Activated gamma-delta T cell treated with Interleukin-2 at 50 U/mL for 16 hours (primary cell): ENCODE results near the gene LRIG3.
"Not testable (repeated sequence)": the region's sequence is repeated elsewhere in the genome, so short reads cannot be mapped to it uniquely, and the experiment has no call there.

Experiments
- DNase-seq: peaks from one replicate; pipeline ENCODE4 v3.0.0-alpha.2; 2020

LRIG3 gene

DNA sequence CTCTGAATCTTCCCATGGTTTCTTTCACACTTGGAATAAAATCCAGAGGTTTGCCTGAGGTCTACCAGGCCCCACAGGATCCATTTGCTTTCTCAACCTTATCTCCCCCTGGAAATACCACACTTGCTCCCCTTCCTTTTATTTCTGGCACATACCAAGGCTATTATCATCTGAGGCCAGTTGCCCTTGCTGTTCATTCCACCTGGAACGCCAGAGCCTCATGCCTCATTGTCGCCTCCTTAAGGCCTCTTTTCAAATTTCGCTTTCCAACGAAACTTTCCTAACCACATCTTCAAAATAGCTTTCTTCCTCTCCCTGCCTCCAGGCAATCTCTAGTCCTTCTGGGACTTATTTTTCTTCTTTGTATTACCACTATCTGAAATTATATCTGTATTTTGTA is 11.2 kb upstream of the LRIG3 start:
- DNase-seq: no peak

DNA sequence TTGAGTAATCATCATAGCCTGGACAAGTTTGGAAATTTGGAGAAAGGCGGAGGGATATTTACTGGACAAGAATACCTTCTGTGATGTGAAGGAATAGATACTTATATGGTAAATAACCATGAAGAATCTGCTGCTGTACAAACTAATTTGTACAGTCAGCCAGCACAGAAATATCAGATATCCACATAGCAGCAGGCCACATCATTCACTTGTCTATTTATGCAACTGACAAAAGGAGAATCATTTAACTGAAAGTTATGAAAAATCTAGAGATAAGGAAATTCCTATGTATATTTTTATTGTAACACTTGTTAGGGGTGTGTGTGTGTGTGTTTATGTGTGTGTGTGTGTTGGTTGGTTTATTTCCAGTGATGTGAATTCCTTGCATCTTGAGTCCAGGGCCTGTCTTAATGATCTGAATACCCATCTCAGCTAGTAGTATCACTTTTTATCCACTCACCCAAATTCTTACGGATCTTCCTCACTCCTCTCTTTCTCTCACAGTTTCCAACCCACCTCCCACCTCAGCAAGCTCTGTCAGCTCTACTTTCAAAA is 10.5 kb upstream of the LRIG3 start:
- no peak for DNase-seq

DNA sequence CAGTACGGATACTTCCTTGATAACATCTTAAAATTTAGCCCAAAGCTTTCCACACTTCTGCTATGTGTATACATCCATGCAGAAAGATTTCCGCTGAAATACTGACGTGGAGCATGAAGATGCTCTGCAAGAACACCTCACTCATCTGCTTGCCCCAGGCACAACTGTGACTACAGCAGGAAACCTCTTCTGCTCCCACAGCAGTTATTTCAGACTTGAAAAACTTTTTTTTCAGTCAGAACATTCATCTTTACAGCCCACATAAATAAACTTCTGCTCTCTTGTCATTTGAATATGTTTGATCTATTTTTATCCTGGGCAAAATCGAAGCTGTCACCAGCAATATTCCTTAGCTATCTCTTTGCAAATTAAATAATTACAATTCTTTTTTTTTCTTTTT is 6.8 kb upstream of the LRIG3 start:
- no peak for DNase-seq

DNA sequence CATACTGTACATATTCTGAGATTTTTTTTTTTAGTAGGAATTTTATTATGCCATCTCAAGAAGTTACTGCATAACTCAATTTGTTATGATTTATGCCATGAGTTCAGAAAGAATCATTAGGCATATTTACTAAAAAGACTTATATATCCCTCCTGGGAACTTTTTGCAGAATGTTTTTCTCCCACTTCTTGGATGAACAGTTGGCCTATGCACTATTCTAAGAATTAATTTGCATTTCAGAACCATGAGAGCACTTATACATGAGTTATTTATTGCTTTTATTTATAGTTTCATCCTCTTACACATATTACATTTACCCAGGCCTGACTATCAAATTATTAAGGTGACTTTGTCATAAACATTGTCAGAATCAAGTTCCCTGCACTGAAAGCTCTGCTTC is 6.3 kb upstream of the LRIG3 start:
- no peak for DNase-seq

DNA sequence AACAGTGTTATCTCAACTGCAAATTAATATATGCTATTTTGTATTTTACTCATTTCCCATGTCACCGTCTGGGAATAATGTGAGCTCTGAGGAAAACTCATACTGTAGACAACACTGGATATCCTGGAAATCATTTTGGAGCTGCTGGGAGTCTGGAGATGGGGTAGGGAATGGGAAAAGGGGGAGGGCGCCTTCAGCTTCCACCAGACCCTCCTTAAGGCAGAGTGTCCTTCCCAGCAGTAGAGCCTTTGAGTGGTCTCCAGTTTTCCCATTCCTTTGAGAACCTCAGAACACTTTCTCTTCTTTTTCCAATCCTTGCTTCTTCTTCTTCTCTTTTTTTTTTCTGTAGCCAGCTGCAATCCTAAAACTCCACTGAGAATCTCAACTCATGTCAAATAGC is 5.4 kb upstream of the LRIG3 start:
- no peak for DNase-seq

DNA sequence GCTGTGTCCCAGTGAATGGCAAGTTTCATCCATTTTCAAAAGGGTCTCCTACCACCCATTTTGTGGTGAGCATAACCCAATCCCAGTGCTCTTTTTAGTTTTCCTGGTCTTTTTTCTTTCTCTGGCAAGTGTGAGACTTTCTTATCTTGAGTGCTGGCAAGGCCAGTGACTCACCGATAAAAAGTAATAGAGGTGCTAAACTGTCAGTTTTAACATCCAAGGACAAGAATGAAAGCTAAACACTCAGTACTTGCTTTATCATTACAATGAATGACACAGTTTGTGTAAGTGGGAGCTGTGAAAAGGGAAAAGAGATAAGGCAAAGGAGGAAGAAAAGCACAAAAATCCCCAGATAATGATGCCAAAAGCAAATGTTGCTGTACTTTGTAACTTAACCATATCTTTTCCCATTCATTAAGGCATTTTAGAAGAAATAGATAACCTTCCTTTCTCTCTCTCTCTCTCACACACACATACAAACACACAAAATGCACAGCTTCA is 4.9 kb upstream of the LRIG3 start:
- DNase-seq: no peak

DNA sequence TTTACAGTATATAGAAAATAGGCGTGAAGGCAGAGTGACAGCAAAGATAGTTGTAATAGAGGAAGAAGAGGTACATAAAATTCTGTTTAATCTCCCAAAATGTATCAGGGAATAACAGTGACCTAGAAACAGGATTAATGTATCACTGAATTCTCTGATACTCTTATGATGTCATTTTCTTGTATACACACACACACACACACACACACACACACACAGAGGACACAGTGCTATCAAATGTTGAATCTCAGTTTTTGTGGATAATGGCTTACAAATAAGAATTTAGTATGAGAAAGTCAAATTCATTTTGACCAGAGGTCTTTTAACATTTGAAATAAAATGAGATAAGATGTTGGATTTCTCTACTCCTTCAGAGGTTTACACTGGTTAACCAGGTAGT is 4.3 kb upstream of the LRIG3 start:
- no peak for DNase-seq

DNA sequence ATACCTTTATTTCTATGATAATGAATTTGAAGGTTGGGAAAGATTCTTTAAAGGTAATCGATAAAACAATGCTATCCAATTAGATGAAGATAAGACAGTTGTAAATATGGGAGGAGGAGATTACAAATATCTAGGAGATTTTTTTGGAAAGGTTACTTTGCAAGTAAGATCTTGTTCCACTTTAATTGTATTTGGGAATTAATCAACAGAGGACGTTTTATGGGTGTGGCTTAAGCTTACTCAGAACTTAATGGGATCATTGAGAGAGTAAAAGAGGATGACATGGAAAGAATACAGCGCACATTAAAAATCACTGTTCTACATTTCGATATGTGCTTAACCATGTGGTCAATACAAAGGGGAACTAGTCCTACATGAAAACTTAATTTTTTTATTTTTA is 3.5 kb upstream of the LRIG3 start:
- no peak for DNase-seq

DNA sequence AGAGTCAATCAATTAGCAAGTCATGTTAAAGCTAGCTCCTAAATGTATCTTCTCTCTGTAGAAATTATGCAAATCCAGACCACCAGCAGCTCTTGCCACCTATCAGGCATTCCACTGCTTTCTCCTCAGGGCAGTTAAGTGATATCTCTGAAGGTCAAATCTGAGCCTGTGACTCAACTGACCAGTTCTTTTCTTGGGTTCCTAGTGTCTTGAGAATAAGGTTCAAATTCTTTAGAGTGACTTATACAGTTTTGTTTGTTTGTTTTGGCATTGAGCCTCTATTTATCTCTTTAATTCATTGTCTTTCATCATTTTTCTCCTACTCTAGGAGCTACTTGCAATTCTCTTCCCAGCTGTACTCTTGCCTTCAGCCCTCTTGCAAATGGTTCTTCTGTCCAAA is 2.5 kb upstream of the LRIG3 start:
- no peak for DNase-seq

DNA sequence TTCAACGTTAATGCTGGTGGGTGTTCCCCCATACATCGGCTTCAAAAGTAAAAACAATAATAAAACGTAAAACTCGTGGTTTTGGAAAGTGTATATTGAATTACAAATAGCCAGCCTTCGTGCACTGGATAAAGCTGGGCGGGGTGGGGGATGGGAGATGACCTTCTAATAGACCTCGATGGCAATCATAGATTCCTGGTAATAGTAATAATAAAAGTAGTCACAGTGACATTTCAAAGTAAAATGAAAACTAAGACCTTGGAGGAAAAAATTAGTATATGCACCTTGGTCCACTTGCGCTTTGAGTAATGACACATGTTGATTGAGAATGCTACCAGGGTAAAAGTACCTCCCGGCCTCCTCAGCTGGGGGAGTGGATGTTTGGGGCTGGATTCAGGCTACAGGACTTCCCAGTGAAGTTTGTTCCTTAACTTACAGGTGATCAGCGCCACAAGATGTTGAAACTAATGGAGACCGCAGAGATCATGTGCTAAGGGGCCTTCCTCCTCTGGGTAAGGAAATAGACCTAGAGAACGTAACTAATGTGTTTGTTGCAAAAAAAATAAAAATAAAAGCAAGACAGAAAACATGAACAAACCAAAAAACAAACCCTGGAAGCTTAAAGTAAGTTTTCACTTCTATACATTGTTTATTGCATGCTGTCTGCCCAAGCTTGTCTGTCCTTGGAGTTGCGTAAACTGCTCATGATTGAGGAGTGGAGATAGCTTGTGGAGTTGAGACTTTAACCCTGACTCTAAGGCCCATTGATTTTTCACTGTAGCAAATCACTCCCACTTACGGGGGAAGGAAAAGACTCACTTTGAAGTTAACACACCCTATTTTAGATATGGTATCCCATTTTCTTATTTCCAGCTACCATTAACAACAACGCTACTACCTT is 907 bp upstream of the LRIG3 start:
- no peak for DNase-seq

DNA sequence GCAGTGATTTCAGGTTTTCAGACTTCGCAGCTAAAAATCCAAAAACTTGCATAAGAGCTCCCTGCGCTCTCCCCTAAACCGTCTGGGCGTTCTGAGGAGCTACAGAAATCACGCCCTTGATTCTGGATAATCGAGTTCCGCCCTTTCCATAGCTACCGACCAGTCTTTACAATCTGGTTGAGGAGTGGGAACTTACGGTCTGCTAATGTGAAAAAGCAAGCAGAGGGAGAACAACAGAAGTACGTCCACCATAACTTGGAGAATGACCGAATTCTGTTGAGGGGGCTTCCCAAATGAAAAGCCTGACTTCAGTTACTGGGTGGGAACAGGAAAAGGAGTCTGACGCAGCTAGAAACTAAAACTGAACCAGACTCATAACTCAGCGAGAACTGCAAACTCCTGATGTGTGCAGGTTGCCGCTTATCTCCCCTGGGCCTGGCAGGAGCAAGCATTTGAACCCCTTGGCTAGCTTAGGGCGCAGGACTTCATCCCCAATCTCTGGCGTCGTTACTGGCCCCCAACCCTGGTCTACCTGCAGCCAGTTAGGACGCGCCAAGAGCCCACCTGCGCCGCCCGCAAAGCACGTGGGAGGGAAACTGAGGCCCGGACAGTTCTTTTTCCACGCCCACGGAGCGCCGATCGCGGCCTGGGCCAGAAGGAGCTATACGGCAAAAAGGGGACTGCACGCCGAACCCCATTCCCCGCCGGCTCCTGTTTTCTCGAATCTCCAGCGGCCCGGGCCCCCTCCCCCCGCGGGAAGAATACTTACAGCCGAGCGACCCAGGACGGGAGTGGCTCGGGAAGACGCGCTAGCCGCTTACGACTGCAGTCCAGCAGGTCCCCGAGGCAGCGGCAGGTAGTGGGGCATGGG is 838 bp downstream of the LRIG3 start:
- DNase-seq: no peak

DNA sequence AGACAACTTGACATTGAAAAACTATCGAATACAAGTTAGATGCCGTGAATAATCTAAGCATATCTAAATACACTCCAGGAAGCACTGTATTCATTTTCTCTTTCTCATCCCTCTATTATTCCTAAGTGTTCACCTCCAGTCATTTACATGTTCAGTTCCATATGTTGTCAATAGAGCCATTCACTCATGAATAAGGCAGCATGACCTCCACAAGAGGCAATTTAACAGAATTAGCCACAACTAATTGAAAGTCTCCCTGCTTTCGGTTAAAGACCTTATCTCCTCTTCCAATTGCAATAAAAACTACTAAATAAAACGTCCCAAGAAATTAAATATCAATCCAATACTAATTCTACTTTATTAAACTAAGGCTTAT is 1.8 kb downstream of the LRIG3 start:
- no peak for DNase-seq

DNA sequence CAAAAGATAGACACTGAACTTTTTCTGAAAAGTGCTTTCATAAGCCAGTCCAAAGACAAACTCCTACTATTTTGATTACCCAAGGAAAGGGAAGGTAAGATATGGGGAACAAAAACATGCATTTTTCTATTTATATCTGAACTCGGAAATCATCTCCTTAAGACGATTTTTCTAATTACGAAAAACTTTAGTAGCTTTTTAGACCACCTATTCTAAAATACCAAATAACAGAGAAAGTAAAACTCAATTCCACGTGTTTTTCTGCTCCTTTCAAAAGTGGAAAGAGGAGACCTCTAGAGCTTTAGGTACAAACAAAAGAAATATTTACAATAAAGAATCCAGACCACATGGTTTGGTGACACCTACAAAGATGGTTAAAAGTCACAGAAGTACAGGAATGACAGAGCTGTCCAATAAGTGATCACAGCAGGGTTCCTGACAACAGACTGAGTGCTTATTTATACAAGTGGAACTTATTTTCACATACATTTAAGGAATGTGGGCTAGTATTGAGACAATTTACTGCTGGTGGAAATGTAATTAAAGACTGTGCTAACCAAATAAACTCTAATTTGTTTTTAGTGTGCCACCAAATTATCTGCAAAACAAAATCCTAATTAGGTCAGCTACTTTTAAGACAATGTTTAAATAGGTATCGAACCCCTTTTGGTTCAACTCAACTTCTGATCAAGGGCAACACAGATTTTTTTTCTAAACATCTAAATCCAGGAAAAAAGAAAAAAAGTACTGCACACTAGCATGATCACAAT is 2.4 kb downstream of the LRIG3 start:
- no peak for DNase-seq

DNA sequence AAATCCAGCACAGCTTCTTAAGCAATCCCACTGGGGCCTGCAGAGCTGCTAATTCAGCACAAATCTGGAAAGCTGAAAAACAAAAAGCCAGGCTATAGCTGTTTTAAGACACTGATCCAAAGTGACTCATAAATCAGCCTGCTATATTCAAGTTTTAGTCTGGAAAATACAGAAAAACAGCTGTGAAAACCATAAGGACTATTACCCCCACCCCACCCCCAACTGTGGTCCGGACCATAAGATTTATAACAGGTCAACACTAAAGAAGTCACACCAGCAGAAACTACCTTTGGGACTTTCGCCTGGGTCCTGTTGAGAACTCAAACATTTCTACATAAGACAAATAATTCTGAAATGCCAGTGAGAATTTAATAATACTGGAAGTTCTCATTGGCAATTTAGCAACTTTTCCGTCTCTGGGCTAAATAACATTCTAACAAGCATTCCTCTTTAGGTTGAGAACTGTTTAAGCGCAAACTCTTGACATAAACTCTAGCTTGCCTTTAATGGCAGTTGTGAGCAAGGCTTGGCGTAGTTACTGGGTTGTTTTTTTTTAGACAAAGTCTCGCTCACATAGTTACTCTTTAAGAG is 3.3 kb downstream of the LRIG3 start:
- no peak for DNase-seq

DNA sequence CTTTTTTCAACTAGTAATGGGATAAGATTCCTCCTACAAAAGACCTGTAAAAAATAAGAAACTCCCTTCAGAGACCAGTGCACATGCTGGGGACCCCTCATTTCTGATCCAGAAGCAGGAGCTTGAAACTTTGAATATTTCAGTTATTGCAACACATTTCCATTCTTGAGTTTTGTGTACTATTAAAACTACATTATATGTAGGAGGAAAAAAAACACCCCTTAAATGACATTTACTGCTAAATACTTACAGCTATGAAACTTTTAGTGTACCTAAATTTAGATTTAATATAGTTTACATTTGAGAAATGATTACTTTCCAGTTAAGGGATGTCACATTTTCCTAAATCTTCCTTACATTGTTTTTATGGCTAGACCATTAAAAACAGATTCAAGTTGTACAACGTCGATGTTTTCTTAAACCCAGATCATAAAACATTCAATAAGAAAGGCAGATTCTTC is 4.1 kb downstream of the LRIG3 start:
- DNase-seq: no peak

DNA sequence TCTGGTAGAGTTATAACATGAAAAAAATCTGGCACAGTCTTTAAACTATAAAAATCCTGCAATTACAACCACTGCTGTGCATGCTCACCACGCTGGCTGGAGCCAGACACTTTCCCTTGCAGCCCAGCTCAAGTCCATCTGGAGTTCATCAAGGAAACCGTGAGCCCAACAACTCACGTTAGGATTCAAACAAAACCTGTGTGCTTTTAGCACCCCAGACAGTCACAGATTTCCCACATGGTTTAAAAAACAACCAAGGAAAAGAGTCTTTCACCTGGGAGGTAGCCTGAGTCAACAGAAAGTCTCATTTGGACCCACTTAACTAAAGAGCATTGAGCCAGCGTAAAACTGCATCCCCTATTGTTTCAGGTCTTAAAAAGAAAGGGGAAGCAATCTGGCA is 4.7 kb downstream of the LRIG3 start:
- DNase-seq: no peak

DNA sequence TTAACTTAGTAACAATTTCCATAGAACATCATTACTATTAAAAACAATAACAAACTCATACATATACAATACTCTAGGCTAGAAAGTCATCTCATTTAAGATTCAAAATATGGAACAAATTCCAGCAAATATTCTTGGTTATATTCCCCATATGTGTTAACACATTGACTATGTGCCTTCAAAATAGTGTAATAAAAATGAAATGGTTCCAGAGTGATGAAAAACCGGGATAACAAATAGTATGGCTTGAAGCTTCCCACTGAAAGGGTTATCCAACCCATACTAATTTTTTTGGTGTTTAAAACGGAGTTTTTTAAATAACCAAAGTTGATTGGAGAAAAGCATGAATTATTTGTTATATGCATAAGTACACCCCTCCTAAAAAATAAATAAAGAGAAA is 5.3 kb downstream of the LRIG3 start:
- no peak for DNase-seq

DNA sequence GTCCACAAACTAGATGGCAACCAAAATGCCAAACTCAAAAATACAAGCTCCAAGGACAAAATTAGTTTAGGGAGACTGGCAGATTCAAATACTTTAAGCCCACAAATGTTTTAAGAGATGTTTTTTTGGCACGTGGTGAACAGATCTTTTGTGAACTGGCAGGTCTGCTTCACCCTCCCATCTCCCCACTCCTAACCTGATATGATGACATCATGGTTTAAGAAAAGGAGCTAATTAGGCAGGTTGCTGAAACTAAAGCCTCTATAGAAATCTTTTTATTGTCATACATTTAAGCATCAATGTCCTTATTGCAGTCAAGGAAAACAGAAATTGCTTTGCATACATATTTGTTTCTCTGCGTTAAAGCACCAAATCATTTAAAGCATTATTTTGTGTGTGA is 5.8 kb downstream of the LRIG3 start:
- DNase-seq: no peak

DNA sequence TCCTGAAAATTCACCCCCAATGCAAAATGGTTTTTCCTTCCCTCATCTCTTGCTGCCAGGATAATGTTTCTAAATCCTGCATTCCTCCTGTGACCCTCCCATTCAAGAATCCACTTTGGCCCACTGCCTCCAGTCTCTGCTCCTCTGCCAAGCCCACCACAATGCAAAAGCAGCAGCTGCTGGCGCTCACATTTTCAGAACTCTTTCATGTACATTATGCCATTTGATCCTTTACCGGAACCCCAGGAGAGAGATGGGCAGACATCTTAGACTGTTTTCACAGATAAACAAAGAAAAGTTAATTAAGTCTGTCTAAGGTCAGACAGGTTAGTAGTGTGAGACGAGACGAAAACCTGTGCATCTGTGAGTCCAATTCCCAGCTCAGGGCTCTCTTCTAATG is 12.9 kb downstream of the LRIG3 start:
- no peak for DNase-seq

DNA sequence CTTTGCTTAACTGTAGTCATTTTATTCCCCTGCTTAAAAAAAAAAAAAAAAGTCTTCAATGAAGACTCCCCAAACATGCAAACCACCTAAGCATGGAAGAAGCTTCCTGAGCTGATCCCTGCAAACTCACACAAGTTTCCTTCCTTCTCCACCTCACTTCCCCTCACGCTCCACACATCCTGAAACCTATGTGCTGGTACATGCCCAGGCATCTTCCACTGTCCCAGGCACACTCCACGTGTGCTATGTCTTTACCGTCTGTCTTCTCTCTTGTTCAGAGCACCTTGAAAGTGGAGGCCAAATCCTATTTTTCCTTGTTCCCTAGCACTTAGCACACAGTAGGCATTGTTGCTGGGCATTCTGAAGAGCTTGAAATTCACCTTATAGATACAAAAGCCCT is 13.4 kb downstream of the LRIG3 start:
- DNase-seq: no peak

DNA sequence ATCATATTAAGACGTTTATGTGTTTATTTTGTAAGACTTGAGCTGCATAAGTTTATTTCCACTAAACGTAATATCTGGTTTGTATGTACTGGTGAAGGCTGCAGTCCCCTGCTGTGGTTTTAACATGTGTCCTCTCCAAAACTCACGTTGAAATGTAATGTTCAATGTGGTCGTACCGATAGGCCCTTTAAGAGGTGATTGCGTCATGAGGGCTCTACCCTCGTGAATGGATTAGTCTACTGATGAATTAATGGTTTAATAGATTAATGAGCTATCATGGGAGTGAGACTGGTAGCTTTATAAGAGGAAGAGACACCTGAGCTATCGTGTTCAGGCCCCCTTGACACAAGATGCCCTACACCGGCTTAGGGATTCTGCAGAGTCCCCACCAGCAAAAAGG is 14.9 kb downstream of the LRIG3 start:
- no peak for DNase-seq

DNA sequence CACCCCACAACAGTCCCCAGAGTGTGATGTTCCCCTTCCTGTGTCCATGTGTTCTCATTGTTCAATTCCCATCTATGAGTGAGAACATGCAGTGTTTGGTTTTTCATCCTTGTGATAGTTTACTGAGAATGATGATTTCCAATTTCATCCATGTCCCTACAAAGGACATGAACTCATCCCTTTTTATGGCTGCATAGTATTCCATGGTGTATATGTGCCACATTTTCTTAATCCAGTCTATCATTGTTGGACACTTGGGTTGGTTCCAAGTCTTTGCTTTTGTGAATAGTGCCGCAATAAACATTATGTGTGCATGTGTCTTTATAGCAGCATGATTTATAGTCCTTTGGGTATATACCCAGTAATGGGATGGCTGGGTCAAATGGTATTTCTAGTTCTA is 17.6 kb downstream of the LRIG3 start:
- DNase-seq: not testable (repeated sequence)
